Stimulated activated CD8-positive, alpha-beta memory T cell treated with anti-CD3 and anti-CD28 coated beads, Interleukin-4, amount 100 ng/mL, for 48 hours (primary cell): ENCODE results near the gene BMP7.
"Not testable (repeated sequence)": the region's sequence is repeated elsewhere in the genome, so short reads cannot be mapped to it uniquely, and the experiment has no call there.

Source experiments
- DNase-seq: peaks from one replicate; pipeline ENCODE4 v3.0.0-alpha.2; 2020

BMP7 gene

DNA sequence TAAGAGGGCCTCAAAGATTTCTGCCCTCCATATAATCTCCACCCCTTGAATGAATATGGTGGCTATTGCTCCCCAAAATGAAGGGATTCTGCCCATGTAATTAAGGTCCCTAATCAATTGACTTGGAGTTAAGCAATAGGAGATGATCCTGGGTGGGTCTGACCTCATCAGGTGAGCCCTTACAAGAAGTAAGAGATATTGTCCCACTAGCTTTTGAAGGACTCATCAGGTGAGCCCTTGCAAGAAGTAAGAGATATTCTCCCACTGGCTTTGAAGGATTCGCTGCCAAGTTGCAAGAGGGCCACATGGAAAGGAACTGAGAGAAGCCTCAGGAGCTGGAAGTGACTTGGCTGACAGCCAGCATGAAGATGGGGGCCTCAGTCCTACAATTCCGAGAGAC is 103.4 kb downstream of the BMP7 start:
- no peak for DNase-seq

DNA sequence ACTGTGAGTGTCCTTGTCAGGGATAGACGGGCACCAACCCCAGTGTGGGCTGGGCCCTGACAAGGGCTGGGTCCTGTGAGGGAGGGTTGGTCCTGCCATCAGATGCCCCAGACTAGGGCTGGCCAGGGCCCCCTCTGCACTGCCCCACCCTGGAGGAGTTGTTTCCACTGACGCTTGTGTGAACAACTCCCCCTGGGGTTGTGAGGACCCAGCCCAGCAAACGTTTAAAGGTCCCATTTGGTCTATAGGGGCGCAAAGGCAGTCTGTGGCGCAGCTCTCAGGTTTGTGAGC is 104.1 kb downstream of the BMP7 start:
- DNase-seq, result no peak

GRCh38 chr20:57161478-57162361 is 104.7 kb downstream of the BMP7 start:
- DNase-seq, result no peak

DNA sequence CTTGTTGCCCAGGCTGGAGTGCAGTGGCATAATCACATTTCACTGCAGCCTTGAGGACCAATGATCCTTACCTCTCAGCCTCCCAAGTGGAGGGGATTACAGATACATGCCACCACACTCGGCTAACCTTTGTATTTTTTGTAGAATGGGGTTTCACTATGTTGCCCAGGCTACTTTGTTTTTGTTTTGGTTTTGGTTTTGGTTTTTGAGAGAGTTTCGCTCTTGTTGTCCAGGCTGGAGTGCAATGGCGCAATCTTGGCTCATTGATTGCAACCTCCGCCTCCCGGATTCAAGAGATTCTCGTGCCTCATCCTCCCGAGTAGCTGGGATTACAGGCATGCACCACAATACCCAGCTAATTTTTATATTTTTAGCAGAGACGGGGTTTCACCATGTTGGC is 105.5 kb downstream of the BMP7 start:
- no peak for DNase-seq

GRCh38 chr20:57159945-57160610 is 106.4 kb downstream of the BMP7 start:
- DNase-seq, result no peak

- DNase-seq, result no peak
Measured at GRCh38 chr20:57159193-57159851, 107.1 kb downstream of the BMP7 start.

- no peak for DNase-seq
Measured at GRCh38 chr20:57158474-57158873, 108.0 kb downstream of the BMP7 start.

DNA sequence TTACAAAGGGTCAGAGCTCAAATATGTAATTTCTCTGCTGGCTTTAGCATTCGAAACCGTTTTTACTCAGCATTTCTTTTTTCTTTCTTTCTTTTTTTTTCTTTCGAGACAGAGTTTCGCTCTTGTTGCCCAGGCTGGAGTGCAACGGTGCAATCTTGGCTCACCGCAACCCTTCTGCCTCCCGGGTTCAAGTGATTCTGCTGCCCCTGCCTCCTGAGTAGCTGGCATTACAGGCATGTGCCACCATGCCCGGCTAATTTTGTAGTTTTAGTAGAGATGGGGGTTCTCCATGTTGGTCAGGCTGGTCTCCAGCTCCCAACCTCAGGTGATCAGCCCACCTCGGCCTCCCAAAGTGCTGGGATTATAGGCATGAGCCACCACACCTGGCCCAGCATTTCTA is 108.7 kb downstream of the BMP7 start:
- DNase-seq, result not testable (repeated sequence)

DNA sequence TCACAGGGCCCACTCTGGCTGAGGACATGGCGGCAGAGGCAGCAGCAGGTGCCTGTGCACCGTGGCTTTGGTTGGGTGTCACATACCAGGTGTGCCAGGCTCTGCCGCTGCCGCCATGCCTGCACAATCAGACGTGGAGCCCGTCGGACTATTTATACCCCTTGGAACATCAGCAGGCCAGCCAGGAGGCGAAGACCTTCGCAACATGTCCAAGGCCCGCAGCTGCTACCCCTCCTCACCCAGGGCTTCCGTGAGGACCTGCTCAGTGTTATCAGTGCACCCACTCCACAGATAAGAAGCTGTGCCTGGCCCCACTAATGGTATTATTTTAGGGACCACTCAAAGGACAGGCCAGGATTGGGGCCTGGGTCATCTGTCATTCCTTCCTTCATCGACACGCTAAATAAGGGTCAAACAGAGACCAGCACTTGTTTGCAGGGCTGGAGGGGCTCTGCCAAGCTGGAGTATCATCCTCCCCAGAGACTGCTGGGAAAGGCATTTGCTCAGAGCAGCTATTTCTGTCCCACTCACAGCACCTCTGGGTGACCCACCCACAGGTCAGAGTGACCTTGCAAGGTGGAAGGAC is 109.2 kb downstream of the BMP7 start:
- no peak for DNase-seq

DNA sequence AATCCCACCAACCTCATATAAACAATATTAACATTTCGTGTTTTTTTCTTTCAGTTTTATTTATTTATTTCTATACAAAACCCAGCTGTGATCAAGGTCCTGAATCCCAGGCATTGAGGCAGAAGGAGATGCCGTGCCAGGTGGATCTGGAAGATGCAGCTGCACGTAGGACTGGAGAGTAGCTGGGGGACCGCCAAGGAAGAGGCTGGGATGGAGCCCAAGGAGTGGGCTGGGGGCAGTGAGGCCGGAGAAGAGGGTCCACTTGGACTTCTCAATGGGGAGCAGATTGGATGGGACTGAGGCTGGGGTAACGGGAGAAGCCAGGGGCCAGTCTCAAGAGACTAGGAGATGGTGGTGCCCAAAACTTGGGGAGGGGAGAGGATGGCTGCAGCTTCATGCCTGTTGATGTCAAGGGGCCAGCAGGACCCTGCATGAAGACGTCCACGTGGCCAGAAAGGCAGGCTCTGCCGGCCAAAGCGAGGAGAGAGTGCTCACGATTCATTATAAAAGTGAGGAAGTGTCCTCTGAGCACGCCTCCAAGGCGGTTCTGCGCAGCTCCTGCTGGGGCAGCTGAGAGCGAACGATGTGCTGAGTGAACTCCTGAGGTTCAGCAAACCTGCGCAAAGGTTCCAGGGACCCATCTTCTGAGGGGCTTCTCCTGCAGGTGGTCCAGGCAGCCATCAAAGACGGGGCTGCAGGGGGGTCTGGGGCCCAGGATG is 110.3 kb downstream of the BMP7 start:
- no peak for DNase-seq

GRCh38 chr20:57155415-57155814 is 111.0 kb downstream of the BMP7 start:
- no peak for DNase-seq

DNA sequence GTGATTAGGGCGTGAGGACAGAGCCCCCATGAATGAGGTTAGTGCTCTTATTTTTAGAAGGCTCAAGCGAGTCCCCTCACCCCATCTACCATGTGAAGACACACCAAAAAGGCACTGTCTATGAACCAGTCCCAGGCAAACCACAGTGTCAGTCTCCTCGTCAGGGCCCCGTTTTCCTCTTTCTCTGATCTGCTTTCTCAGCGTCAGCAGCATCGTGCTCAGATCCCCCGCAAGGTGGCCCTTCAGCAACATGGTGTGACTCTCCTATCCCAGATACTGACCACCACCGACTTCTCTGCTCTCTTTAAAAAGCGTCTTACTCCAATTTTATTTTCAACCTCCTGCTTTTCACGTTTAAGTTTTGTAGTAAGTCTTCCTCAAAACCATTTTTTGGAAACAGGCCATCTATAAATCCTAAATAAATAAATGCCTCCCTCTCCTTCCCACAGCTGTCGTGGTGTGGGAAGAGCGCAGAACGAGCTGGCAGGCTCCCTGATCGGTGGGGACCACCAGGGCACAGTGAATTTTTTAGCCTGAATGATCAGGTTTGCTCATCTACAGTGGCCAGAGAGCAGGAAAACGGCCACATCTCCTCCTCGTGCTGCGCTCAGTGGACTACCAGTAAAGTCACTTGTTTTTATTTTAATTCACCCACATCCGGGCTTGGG is 113.1 kb downstream of the BMP7 start:
- DNase-seq, result no peak

DNA sequence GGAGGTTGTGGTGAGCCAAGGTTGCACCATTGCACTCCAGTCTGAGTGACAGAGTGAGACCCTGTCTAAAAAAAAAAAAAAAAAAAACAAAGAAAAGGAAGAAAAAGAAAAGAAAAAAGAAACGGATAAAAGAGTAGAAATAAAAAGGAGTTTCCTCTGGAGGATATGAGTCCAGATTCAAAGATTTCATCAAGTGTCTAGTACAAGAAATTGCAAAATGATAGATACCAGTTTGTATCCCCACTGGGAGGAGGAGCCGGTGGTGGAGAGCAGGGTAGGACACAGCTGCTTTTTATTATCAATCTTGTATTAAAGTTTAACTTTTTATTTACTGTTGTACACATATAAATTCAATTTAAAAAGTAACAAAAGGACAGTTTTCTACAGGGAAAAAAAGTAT is 113.9 kb downstream of the BMP7 start:
- DNase-seq, result no peak

- no peak for DNase-seq
Measured at GRCh38 chr20:57150559-57150958, 115.9 kb downstream of the BMP7 start.

DNA sequence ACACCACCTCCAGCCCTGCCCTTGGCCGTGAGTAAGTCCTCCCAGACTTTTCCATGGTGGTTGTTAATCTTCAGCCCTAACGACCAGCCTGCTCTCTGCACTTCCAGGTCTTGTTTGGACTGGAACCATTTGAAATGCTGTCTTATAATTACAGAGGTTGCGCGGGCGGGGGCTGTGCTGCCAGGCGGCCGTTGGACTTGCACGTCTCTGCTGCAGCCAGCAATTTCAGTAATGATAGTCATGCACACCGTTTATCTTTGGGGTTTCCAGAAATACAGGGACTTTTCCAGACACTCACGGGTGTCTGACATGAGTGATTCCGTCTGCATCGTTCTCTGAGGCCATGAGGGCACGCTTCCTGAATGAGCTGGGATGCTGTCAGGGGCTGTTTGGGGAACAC is 118.2 kb downstream of the BMP7 start:
- DNase-seq, result no peak

DNA sequence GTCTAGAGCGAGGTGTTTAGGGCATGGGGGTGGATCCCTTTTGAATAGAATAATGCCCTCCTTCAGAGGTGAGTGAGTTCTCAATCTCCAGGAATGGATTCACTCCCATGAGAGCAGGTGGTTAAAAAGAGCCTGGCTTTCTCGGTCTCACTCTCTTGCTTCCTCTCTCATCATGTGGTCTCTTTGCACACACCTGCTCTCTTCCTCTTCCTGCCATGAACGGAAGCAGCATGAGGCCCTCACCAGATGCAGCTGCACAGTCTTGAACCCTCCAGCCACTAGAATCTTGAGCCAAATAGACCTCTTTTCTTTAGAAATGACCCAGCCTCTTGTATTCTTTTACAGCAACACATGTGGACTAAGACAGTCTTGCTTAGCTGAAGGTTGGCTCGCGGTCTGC is 119.3 kb downstream of the BMP7 start:
- no peak for DNase-seq

DNA sequence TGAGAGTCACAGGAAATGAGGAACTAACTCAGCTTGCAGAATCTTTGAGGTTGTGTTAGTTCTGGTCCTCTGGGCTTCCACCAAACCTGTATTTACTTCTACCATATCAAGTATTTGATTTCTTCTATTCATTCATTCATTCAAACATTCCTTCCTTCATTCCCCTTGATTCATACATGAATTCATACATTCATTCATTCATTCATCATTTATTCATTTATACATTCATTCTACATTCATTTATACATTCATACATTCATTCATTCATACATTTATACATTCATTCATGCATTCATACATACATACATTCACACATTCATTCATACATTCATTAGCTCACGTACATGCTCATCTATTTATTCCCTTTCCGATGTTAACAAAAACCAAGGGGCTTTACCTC is 120.3 kb downstream of the BMP7 start:
- no peak for DNase-seq

- no peak for DNase-seq
Measured at GRCh38 chr20:57145089-57145631, 121.3 kb downstream of the BMP7 start.

- no peak for DNase-seq
Measured at GRCh38 chr20:57143173-57143572, 123.3 kb downstream of the BMP7 start.

DNA sequence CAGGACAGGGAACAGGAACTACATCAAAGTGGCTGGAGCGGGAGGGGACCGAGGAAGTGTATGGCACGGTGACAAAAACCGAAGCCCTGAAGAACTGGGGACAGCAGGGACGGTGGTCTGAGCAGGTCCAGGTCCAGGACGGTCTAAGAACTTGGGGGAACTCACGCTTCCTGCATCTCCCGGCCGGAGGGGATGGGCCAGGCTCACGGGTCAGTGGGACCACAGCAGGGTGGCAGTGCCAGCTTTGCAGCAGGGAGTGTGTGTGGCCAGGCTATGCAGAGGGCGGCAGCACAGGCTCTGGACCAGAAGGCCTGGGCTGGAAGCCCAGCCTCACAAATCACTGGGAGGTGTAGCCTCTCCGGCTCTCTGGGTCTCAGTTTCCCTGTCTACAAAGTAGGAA is 123.8 kb downstream of the BMP7 start:
- DNase-seq, result no peak

- no peak for DNase-seq
Measured at GRCh38 chr20:57141492-57141891, 124.9 kb downstream of the BMP7 start.

GRCh38 chr20:57140416-57140965 is 126.0 kb downstream of the BMP7 start:
- DNase-seq, result no peak
